Urinary bladder (tissue), 4 donors: Measurements from ENCODE around the gene SMIM23. TPM values are rescaled to one million over a fixed set of nuclear protein-coding genes. Genes with fewer than 3 reads are reported as not detected.

Source experiments
- DNase-seq: peaks from one replicate; pipeline ENCODE4 v3.0.0-alpha.2; 2015; ENCODE audit errors: extremely low spot score
- H3K27ac ChIP-seq: one replicate; pipeline ENCODE4 v1.5.1; 2013; ENCODE audit warnings: low read depth, mild to moderate bottlenecking, moderate library complexity
- H3K36me3 ChIP-seq: one replicate; pipeline ENCODE4 v1.6.1; 2013; ENCODE audit warnings: mild to moderate bottlenecking, moderate library complexity; ENCODE audit not compliant: insufficient read depth
- H3K4me1 ChIP-seq: one replicate; pipeline ENCODE4 v1.6.1; 2013; ENCODE audit warnings: mild to moderate bottlenecking, moderate library complexity; ENCODE audit not compliant: insufficient read depth
- H3K4me3 ChIP-seq: one replicate; pipeline ENCODE4 v1.5.1; 2013; ENCODE audit warnings: low read depth, low read length
- whole genome bisulfite sequencing: extraction: QIAGEN DNeasy Blood & Tissue Kit; methylation state at CpG from one replicate; pipeline ENCODE4 v1.1.7; 2013; 5-methylcytosine and 5-hydroxymethylcytosine counted together
- polyA plus RNA-seq: library from polyadenylated mRNA; stranded (reverse); fragments of 200-250 nt; gene quantifications from one replicate; pipeline ENCODE4 v1.2.3, GENCODE V29; 2013
- total RNA-seq: library from RNA; depleted of rRNA; stranded (reverse); fragments of >200 nt; gene quantifications from one replicate; pipeline ENCODE4 v1.2.3, GENCODE V29; 2014
- donor health status: healthy with polysubstance abuse.
- donor health status: healthy.

The SMIM23 gene
- not detected for total RNA-seq
- polyA plus RNA-seq: not detected

DNA sequence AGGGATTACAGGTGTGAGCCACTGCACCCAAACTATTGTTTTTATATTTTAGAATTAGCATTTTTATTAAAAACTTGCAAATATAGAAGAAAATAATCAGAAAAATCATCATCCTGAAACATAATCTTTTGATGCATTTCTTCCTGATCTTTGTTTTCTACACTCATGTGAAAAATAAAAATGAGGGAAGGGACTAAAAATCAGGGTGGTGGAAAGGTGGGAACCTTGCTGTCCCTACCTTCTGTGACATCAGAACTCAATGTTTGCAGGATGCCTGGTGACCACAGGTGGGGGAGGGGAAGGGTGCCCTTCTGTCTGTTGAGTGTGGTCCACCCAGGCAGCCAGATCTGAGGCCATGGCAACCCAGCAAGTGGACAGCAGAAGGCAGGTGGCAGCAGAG is at the start of gene SMIM23:
TSS of gene SMIM23 (plus strand) at position 301 of the 400 bp plus-strand sequence. CDS start at position 356, 55 bp downstream.
- no peak for DNase-seq
- Histone ChIP-seq H3K36me3 (no peaks in the 10 kb centered on the region), H3K4me3 (no peak within 1 kb of the TSS), H3K27ac (no peak within 1 kb of the TSS), H3K4me1 (no peaks in the 10 kb centered on the region)

- H3K36me3 ChIP-seq: no peaks in the 10 kb centered on the region
- no peak overlapping the region for H3K27ac ChIP-seq
- H3K4me1 ChIP-seq: no peaks in the 10 kb centered on the region
- 59% methylated on average over 11 of the region's 11 CpGs for WGBS
- no peak overlapping the region for H3K4me3 ChIP-seq
- no peak for DNase-seq
These were observed 48.4 kb upstream of the SMIM23 start for GRCh38 chr5:171736976-171737891.

GRCh38 chr5:171738501-171738900 is 47.1 kb upstream of the SMIM23 start:
- Histone ChIP-seq H3K36me3 (no peaks in the 10 kb centered on the region), H3K27ac (no peak overlapping the region), H3K4me3 (no peak overlapping the region), H3K4me1 (no peaks in the 10 kb centered on the region)
- DNase-seq: no peak
- WGBS: 79% methylated on average over 8 of the region's 8 CpGs

GRCh38 chr5:171739271-171739670 is 46.3 kb upstream of the SMIM23 start:
- Histone ChIP-seq H3K36me3 (no peaks in the 10 kb centered on the region), H3K4me3 (no peak overlapping the region), H3K4me1 (no peaks in the 10 kb centered on the region), H3K27ac (no peak overlapping the region)
- WGBS: 93% methylated on average over 6 of the region's 6 CpGs
- no peak for DNase-seq

DNA sequence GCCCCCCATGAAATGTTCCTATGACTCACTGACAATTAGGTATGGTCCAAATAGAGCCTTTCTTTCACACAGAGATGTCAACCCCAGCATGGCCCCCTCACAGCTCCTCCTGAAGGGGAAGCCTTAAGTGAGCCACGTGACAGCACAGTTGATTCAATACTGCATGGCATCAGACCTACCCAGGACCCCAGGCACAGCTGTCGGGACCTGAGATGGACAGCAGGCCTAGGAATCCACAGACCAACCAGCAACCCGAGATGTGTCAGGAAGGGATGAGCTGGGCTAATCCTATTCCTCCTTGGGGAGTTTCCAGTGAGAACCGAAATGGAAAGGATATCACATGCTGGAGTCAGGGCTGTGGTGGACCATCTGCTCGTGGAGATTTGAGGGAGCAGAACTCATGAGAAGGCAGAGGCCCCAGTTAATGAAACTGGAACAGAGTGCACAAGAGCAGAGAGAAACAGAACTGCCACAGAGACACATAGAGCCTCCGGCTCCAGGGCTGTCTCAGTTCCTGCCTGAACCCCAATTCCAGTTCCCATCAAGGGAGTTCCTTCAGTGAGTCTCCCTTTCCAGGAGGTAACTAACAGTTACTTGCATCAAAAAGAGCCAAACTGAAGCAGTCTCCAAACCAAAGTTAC is 42.1 kb upstream of the SMIM23 start:
- WGBS: 86% methylated on average over 6 of the region's 6 CpGs
- H3K27ac ChIP-seq: no peak overlapping the region

GRCh38 chr5:171744264-171744663 is 41.4 kb upstream of the SMIM23 start:
- H3K36me3 ChIP-seq: no peaks in the 10 kb centered on the region

More for the DNA sequence above, 42.1 kb upstream of the SMIM23 start:
- Histone ChIP-seq H3K4me1 (no peaks in the 10 kb centered on the region), H3K4me3 (no peak overlapping the region), H3K36me3 (no peaks in the 10 kb centered on the region)
- DNase-seq: no peak

GRCh38 chr5:171744882-171745281 is 40.7 kb upstream of the SMIM23 start:
- Histone ChIP-seq H3K36me3 (no peaks in the 10 kb centered on the region), H3K4me1 (no peaks in the 10 kb centered on the region), H3K4me3 (no peak overlapping the region), H3K27ac (no peak overlapping the region)
- 97% methylated on average over 2 of the region's 2 CpGs for WGBS
- DNase-seq: no peak

More at GRCh38 chr5:171744264-171744663, 41.4 kb upstream of the SMIM23 start:
- DNase-seq: no peak
- WGBS: 96% methylated on average over 2 of the region's 2 CpGs
- no peak overlapping the region for H3K4me3 ChIP-seq
- no peak overlapping the region for H3K27ac ChIP-seq
- no peaks in the 10 kb centered on the region for H3K4me1 ChIP-seq

DNA sequence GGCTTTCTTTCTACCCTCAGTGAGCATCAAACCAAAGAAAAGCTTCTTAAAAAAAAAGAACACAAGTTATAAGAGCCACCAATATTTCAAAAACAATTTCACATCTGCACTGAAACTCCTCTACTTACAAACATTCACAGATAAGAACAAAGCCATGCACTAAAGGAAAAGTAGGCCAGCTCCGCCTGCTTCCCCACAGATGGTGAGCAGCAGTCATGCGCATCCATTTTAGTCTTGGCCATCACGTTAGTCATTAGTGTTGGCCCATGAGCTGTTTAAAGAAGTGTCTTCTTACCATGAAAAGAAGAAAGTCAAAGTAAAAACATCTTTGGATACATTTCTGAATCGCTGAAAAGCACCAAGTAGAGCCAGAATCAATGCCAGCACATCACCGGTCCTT is 40.0 kb upstream of the SMIM23 start:
- H3K4me1 ChIP-seq: no peaks in the 10 kb centered on the region
- H3K4me3 ChIP-seq: no peak overlapping the region
- DNase-seq: no peak
- H3K27ac ChIP-seq: no peak overlapping the region
- H3K36me3 ChIP-seq: no peaks in the 10 kb centered on the region
- 89% methylated on average over 5 of the region's 5 CpGs for whole genome bisulfite sequencing

GRCh38 chr5:171747061-171747859 is 38.4 kb upstream of the SMIM23 start:
- Histone ChIP-seq H3K27ac (no peak overlapping the region), H3K4me1 (no peaks in the 10 kb centered on the region), H3K4me3 (no peak overlapping the region), H3K36me3 (no peaks in the 10 kb centered on the region)
- WGBS: 63% methylated on average over 7 of the region's 7 CpGs
- DNase-seq: no peak

DNA sequence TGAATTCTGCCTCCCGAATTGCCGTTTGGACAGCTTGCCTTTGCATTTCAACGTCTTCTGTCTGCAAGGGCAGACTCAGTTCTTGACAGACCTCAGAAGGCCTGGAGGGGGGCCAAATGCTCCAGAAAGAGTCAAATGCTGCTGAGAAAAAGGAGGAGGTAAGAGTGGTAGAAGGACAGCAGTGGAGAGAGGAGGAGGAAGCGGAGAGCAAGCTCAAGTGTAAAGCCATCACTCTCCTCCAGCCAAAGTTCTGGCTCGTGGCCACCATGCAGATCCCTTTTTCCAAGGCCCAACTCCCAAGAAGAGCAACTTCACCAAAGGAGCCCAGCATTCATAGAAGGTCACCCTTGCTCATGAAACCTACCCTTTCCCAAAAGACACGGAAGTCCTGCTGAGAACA is 36.9 kb upstream of the SMIM23 start:
- Histone ChIP-seq H3K36me3 (no peaks in the 10 kb centered on the region), H3K27ac (no peak overlapping the region), H3K4me3 (no peak overlapping the region), H3K4me1 (no peaks in the 10 kb centered on the region)
- DNase-seq: no peak
- 77% methylated on average over 6 of the region's 6 CpGs for WGBS

- H3K4me3 ChIP-seq: no peak overlapping the region
- WGBS: 93% methylated on average over 3 of the region's 3 CpGs
- no peak for DNase-seq
- no peaks in the 10 kb centered on the region for H3K36me3 ChIP-seq
- no peaks in the 10 kb centered on the region for H3K4me1 ChIP-seq
- no peak overlapping the region for H3K27ac ChIP-seq
These were observed 36.3 kb upstream of the SMIM23 start for GRCh38 chr5:171749365-171749764.

DNA sequence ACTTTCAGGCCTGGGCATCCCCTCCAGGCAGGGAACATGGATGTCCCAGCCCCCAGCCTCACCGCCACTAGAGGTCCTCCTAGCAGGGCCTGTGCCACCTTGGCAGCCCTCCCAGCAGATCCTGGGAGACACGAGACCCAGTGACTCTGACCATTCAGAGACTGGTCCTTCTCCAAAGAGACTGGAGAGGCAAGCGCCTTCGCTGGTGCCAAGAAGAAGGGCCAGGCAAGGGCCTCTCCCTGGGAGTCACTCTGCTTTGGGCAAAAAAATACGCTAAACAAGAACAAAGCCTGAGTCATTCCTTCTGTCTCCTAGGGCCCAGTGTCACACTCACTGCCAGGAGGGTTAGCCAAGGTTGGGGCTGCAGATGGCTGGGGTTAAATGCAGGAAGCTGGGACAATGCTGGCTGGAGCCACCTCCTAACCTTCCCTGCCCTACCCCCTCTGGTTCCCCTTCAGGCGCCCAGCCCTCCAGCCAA is 35.3 kb upstream of the SMIM23 start:
- H3K36me3 ChIP-seq: no peaks in the 10 kb centered on the region
- H3K4me3 ChIP-seq: no peak overlapping the region
- no peak overlapping the region for H3K27ac ChIP-seq
- DNase-seq: no peak
- no peaks in the 10 kb centered on the region for H3K4me1 ChIP-seq
- 82% methylated on average over 6 of the region's 6 CpGs for WGBS

GRCh38 chr5:171755354-171755821 is 30.2 kb upstream of the SMIM23 start:
- Histone ChIP-seq H3K4me3 (no peak overlapping the region), H3K36me3 (no peaks in the 10 kb centered on the region), H3K4me1 (no peaks in the 10 kb centered on the region), H3K27ac (no peak overlapping the region)
- WGBS: 54% methylated on average over 5 of the region's 5 CpGs
- no peak for DNase-seq
